ENCODE data around the gene ADAM22. TPM values are rescaled to one million over a fixed set of nuclear protein-coding genes. Genes with fewer than 3 reads are reported as not detected.
"Not testable (repeated sequence)": the region's sequence is repeated elsewhere in the genome, so short reads cannot be mapped to it uniquely, and the experiment has no call there.

Gene ADAM22
- total RNA-seq, 1 experiment from 2014 or later = 7.1 TPM

GRCh38 chr7:87941138-87941537, 7.1 kb downstream of the ADAM22 start:
- no TSS peak for BruUV-seq (replicated peaks)
- Histone ChIP-seq H3K27ac (ENCODE audit: low read depth, low read length, poor library complexity, severe bottlenecking) (no peak overlapping the region), H3K9me3 (ENCODE audit: low read depth, low read length, poor library complexity, severe bottlenecking) (no peaks in the 10 kb centered on the region), H3K4me1 (ENCODE audit: insufficient read depth, low read length, poor library complexity, severe bottlenecking) (no peaks in the 10 kb centered on the region), H3K27me3 (replicated peaks; ENCODE audit: insufficient read depth, low read depth, low read length, poor library complexity) (no peaks in the 10 kb centered on the region), H3K36me3 (ENCODE audit: insufficient read depth, low read length, poor library complexity, severe bottlenecking) (no peaks in the 10 kb centered on the region), H3K4me3 (ENCODE audit: low read depth, low read length, poor library complexity, severe bottlenecking) (no peak overlapping the region)
- CTCF ChIA-PET = interaction anchor here (0.9 kb wide), 1 partner anchor 96 kb away, joined by 3 read pairs; no protein-coding TSS in a partner anchor
- DNase-seq (ENCODE audit: low spot score) = no peak
- intact Hi-C loops (cut with micrococcal nuclease; ENCODE audit: unreplicated experiment) = no loop called here
- POLR2A ChIA-PET (ENCODE audit: low non-redundant PET) = no interaction called here
- TF ChIP-seq CTCF (conservative IDR thresholded peaks at IDR 0.05; ENCODE audit: low read depth, low read length) = no peak
- TF ChIP-seq EZH2 (IDR thresholded peaks at IDR 0.05; ENCODE audit: borderline replicate concordance, low read depth, low read length, poor library complexity, severe bottlenecking) = no peak

GRCh38 chr7:87944547-87944946, 10.5 kb downstream of the ADAM22 start:
- POLR2A ChIA-PET (ENCODE audit: low non-redundant PET) = no interaction called here
- H3K4me1 ChIP-seq (ENCODE audit: insufficient read depth, low read length, poor library complexity, severe bottlenecking) = no peaks in the 10 kb centered on the region
- BruUV-seq (replicated peaks) = no TSS peak
- CTCF ChIA-PET = no interaction called here
- intact Hi-C loops (cut with micrococcal nuclease; ENCODE audit: unreplicated experiment) = no loop called here
- H3K36me3 ChIP-seq (ENCODE audit: insufficient read depth, low read length, poor library complexity, severe bottlenecking) = no peaks in the 10 kb centered on the region
- no peaks in the 10 kb centered on the region for H3K9me3 ChIP-seq (ENCODE audit: low read depth, low read length, poor library complexity, severe bottlenecking)
- no peak overlapping the region for H3K27ac ChIP-seq (ENCODE audit: low read depth, low read length, poor library complexity, severe bottlenecking)
- no peaks in the 10 kb centered on the region for H3K27me3 ChIP-seq (replicated peaks; ENCODE audit: insufficient read depth, low read depth, low read length, poor library complexity)
- no peak overlapping the region for H3K4me3 ChIP-seq (ENCODE audit: low read depth, low read length, poor library complexity, severe bottlenecking)
- no peak for DNase-seq (ENCODE audit: low spot score)
- TF ChIP-seq CTCF (conservative IDR thresholded peaks at IDR 0.05; ENCODE audit: low read depth, low read length) = no peak
- TF ChIP-seq EZH2 (IDR thresholded peaks at IDR 0.05; ENCODE audit: borderline replicate concordance, low read depth, low read length, poor library complexity, severe bottlenecking) = no peak

- DNase-seq (ENCODE audit: low spot score); H3K27ac ChIP-seq (ENCODE audit: low read depth, low read length, poor library complexity, severe bottlenecking); intact Hi-C loops (cut with micrococcal nuclease; ENCODE audit: unreplicated experiment); H3K4me1 ChIP-seq (ENCODE audit: insufficient read depth, low read length, poor library complexity, severe bottlenecking); H3K9me3 ChIP-seq (ENCODE audit: low read depth, low read length, poor library complexity, severe bottlenecking); H3K27me3 ChIP-seq (replicated peaks; ENCODE audit: insufficient read depth, low read depth, low read length, poor library complexity); BruUV-seq (replicated peaks); H3K36me3 ChIP-seq (ENCODE audit: insufficient read depth, low read length, poor library complexity, severe bottlenecking); H3K4me3 ChIP-seq (ENCODE audit: low read depth, low read length, poor library complexity, severe bottlenecking); CTCF ChIA-PET; POLR2A ChIA-PET (ENCODE audit: low non-redundant PET): not testable (repeated sequence)
Observed at GRCh38 chr7:87945926-87946325, 11.9 kb downstream of the ADAM22 start.

DNA sequence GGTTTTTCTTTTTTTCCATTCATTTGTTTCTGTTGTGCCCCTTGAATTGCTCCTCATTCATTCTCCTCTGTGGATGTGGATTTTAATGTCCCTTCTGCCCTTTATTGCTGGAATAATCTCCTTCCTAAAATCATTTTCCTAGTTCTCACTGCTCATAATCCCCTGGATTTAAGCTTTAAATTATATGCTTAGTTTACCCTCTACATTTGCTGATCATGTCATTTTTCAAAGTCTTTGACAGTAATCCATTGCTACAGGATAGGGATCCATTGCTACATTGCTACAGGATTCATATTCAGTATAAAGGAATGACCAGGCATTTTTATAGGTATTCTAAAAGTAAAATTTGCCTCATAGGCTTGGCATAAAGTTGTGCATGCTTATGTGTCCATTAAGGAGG, 14.3 kb downstream of the ADAM22 start:
- no peak overlapping the region for H3K27ac ChIP-seq (ENCODE audit: low read depth, low read length, poor library complexity, severe bottlenecking)
- no peak overlapping the region for H3K4me3 ChIP-seq (ENCODE audit: low read depth, low read length, poor library complexity, severe bottlenecking)
- POLR2A ChIA-PET (ENCODE audit: low non-redundant PET) = no interaction called here
- no peaks in the 10 kb centered on the region for H3K9me3 ChIP-seq (ENCODE audit: low read depth, low read length, poor library complexity, severe bottlenecking)
- DNase-seq (ENCODE audit: low spot score) = no peak
- no peaks in the 10 kb centered on the region for H3K36me3 ChIP-seq (ENCODE audit: insufficient read depth, low read length, poor library complexity, severe bottlenecking)
- no peaks in the 10 kb centered on the region for H3K27me3 ChIP-seq (replicated peaks; ENCODE audit: insufficient read depth, low read depth, low read length, poor library complexity)
- CTCF ChIA-PET = no interaction called here
- intact Hi-C loops (cut with micrococcal nuclease; ENCODE audit: unreplicated experiment) = no loop called here
- H3K4me1 ChIP-seq (ENCODE audit: insufficient read depth, low read length, poor library complexity, severe bottlenecking) = no peaks in the 10 kb centered on the region
- no peak for TF ChIP-seq CTCF (conservative IDR thresholded peaks at IDR 0.05; ENCODE audit: low read depth, low read length)
- TF ChIP-seq EZH2 (IDR thresholded peaks at IDR 0.05; ENCODE audit: borderline replicate concordance, low read depth, low read length, poor library complexity, severe bottlenecking) = no peak
- BruUV-seq (replicated peaks) = no TSS peak

Measured in A673 (cell line).